Ovary (tissue), 3 donors: ENCODE data around the gene RND2.

ENCODE experiments used
- EP300 ChIP-seq: sonication (generic); formaldehyde crosslinking; IDR thresholded peaks from one replicate; pipeline ENCODE4 v1.6.1; 2017; ENCODE audit warnings: antibody characterized with exemption
- POLR2A ChIP-seq: fragments of 450-650 bp; IDR thresholded peaks from one replicate; pipeline ENCODE4 v1.6.1; 2017; ENCODE audit warnings: antibody characterized with exemption, mild to moderate bottlenecking, moderate library complexity
- TF ChIP-seq, protein P1 (sequence below), 3 donors: fragments of 450-650 bp in 2 of 3; fragments of 200-600 bp in 1 of 3; IDR thresholded peaks; one replicate each; pipeline versions ENCODE4 v1.5.1 to v1.8.0; 2016 to 2022; ENCODE audit warnings: antibody characterized with exemption in 3 of 3, mild to moderate bottlenecking in 1 of 3
- donor health status: DM: no; HTN: no; CAD: no.

- TF ChIP-seq POLR2A (no peak), EP300 (no peak)
- TF ChIP-seq, protein P1, sequence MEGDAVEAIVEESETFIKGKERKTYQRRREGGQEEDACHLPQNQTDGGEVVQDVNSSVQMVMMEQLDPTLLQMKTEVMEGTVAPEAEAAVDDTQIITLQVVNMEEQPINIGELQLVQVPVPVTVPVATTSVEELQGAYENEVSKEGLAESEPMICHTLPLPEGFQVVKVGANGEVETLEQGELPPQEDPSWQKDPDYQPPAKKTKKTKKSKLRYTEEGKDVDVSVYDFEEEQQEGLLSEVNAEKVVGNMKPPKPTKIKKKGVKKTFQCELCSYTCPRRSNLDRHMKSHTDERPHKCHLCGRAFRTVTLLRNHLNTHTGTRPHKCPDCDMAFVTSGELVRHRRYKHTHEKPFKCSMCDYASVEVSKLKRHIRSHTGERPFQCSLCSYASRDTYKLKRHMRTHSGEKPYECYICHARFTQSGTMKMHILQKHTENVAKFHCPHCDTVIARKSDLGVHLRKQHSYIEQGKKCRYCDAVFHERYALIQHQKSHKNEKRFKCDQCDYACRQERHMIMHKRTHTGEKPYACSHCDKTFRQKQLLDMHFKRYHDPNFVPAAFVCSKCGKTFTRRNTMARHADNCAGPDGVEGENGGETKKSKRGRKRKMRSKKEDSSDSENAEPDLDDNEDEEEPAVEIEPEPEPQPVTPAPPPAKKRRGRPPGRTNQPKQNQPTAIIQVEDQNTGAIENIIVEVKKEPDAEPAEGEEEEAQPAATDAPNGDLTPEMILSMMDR (IDR thresholded peaks at IDR 0.05): no peak
Observed at GRCh38 chr17:43039646-43040045, 14.6 kb downstream of the RND2 start.
